Endometrium (tissue), 2 donors: Measurements from ENCODE around the gene TIAL1.
"Not testable (repeated sequence)": the region's sequence is repeated elsewhere in the genome, so short reads cannot be mapped to it uniquely, and the experiment has no call there.

ENCODE experiments used
- FAIRE-seq: peaks from 2 replicates; lab custom pipeline; 2012; peaks lifted over from hg19 to GRCh38; lab: Jason Lieb, UNC
- donor health status: control.
- donor health status: control.

The TIAL1 gene

GRCh38 chr10:119549247-119549999 lies 47.3 kb downstream of the TIAL1 start:
- no peak for FAIRE-seq

- FAIRE-seq: no peak
Observed at GRCh38 chr10:119546009-119546408, 50.8 kb downstream of the TIAL1 start.

- no peak for FAIRE-seq
Observed at GRCh38 chr10:119545310-119545709, 51.5 kb downstream of the TIAL1 start.

- FAIRE-seq: no peak
Observed at GRCh38 chr10:119543814-119544642, 52.7 kb downstream of the TIAL1 start.

GRCh38 chr10:119542988-119543813 lies 53.6 kb downstream of the TIAL1 start:
- FAIRE-seq: no peak

GRCh38 chr10:119542357-119542987 lies 54.3 kb downstream of the TIAL1 start, which contains the start of gene RGS10:
TSS of gene RGS10 (minus strand) at chr10:119542719. CDS start at chr10:119542638, 81 bp downstream.
- no peak for FAIRE-seq

GRCh38 chr10:119541459-119542356 lies 55.1 kb downstream of the TIAL1 start:
- no peak for FAIRE-seq

GRCh38 chr10:119541046-119541445 lies 55.7 kb downstream of the TIAL1 start:
- no peak for FAIRE-seq

- FAIRE-seq: no peak
Observed at GRCh38 chr10:119540038-119540437, 56.7 kb downstream of the TIAL1 start.

- FAIRE-seq: no peak
Observed at GRCh38 chr10:119539359-119539825, 57.4 kb downstream of the TIAL1 start.

GRCh38 chr10:119538632-119539358 lies 58.0 kb downstream of the TIAL1 start:
- no peak for FAIRE-seq

- FAIRE-seq: no peak
Observed at GRCh38 chr10:119537953-119538630, 58.7 kb downstream of the TIAL1 start.

GRCh38 chr10:119536508-119537025 lies 60.2 kb downstream of the TIAL1 start:
- FAIRE-seq: no peak

- no peak for FAIRE-seq
Observed at GRCh38 chr10:119535837-119536507, 60.8 kb downstream of the TIAL1 start.

- FAIRE-seq: no peak
Observed at GRCh38 chr10:119535305-119535704, 61.5 kb downstream of the TIAL1 start.

GRCh38 chr10:119533473-119533872 lies 63.3 kb downstream of the TIAL1 start:
- peak; percentile 64 for FAIRE-seq

GRCh38 chr10:119532791-119533190 lies 64.0 kb downstream of the TIAL1 start:
- FAIRE-seq: not testable (repeated sequence)

- FAIRE-seq: not testable (repeated sequence)
Observed at GRCh38 chr10:119532251-119532650, 64.5 kb downstream of the TIAL1 start.
